Measurements from ENCODE around the gene TBC1D9.

DNA sequence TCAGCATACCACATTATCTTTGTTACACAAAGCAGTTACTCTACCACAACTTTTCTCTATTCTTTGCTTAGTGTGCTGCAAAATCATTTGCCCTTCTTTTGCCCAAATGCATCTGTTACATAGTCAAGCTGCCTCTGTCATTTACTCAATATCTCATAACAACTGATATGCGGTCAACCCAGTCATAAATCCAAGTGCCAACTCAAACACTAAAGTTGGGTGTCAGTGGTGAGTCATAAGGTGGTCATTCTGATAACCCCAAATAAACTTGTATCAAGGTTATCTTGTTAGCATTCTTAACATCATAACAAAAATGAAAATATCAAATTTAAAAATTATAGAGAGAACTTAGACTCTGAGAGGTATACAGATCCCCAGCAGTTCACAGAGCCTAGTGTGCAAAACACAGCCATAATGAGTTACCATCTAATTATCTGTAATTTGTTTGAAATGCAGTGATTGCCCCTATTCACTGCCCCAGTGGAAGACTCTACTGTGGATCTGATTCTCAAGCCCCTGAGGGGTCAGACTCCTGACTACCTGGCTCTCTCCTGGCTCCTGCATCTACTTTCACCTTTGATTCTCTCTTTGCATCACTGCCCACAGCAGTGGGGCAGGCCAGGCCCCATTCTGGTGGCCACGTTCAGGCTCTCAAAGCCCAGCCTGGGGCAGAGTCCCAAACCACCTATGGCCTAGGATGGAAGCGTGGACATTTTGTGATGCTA lies 29.2 kb downstream of the TBC1D9 start:
- TF ChIP-seq, protein P1, sequence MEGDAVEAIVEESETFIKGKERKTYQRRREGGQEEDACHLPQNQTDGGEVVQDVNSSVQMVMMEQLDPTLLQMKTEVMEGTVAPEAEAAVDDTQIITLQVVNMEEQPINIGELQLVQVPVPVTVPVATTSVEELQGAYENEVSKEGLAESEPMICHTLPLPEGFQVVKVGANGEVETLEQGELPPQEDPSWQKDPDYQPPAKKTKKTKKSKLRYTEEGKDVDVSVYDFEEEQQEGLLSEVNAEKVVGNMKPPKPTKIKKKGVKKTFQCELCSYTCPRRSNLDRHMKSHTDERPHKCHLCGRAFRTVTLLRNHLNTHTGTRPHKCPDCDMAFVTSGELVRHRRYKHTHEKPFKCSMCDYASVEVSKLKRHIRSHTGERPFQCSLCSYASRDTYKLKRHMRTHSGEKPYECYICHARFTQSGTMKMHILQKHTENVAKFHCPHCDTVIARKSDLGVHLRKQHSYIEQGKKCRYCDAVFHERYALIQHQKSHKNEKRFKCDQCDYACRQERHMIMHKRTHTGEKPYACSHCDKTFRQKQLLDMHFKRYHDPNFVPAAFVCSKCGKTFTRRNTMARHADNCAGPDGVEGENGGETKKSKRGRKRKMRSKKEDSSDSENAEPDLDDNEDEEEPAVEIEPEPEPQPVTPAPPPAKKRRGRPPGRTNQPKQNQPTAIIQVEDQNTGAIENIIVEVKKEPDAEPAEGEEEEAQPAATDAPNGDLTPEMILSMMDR (conservative IDR thresholded peaks at IDR 0.05; ENCODE audit: low read length): no peak
- TF ChIP-seq EZH2phosphoT487 (IDR thresholded peaks at IDR 0.05; ENCODE audit: borderline replicate concordance): no peak

Data from Loucy (cell line).